Lower leg skin (tissue), 4 donors: ENCODE measurements around the gene SERPINH1. TPM values are rescaled to one million over a fixed set of nuclear protein-coding genes. Genes with fewer than 3 reads are reported as not detected.
A peak's percentile ranks its signal among the peaks of the same experiment; 100 is the strongest.

Source experiments
- DNase-seq, 2 donors: peaks; one replicate each; pipeline ENCODE4 v3.0.0-alpha.2; 2019; ENCODE audit warnings: low spot score in 2 of 2
- H3K4me3 ChIP-seq: fragments of 200-600 bp; sonication (generic); 2 replicates; pipeline ENCODE4 v1.5.1; 2017; ENCODE audit warnings: mild to moderate bottlenecking, low read depth; ENCODE audit not compliant: poor library complexity, severe bottlenecking
- CTCF ChIP-seq, 3 donors: fragments of 450-650 bp; IDR thresholded peaks; one replicate each; pipeline ENCODE4 v1.5.1; 2016; ENCODE audit warnings: antibody characterized with exemption in 3 of 3, mild to moderate bottlenecking in 3 of 3, moderate library complexity in 2 of 3
- POLR2A ChIP-seq, 2 donors: fragments of 450-650 bp; IDR thresholded peaks; one replicate each; pipeline ENCODE4 v1.6.1; 2016 to 2017; ENCODE audit warnings: antibody characterized with exemption in 2 of 2, mild to moderate bottlenecking in 1 of 2, moderate library complexity in 1 of 2
- WGBS, 2 donors: methylation state at CpG; one replicate each; pipeline ENCODE4 v1.1.5; 2018; 5-methylcytosine and 5-hydroxymethylcytosine counted together
- intact Hi-C: fragments of 100-400 bp; cut with DNase I; formaldehyde crosslinking; loops from one replicate; pipeline ENCODE4 v1.15.0; 2023; ENCODE audit warnings: low total_unique reads
- total RNA-seq, 4 donors: library from RNA; depleted of rRNA; stranded (reverse); fragments of >200 nt; gene quantifications; one replicate each; pipeline ENCODE4 v1.1.0, GENCODE V29; 2016

The SERPINH1 gene
- total RNA-seq, 4 donors from 2014 or later: 73.3 to 116 (median 94.3) TPM

DNA sequence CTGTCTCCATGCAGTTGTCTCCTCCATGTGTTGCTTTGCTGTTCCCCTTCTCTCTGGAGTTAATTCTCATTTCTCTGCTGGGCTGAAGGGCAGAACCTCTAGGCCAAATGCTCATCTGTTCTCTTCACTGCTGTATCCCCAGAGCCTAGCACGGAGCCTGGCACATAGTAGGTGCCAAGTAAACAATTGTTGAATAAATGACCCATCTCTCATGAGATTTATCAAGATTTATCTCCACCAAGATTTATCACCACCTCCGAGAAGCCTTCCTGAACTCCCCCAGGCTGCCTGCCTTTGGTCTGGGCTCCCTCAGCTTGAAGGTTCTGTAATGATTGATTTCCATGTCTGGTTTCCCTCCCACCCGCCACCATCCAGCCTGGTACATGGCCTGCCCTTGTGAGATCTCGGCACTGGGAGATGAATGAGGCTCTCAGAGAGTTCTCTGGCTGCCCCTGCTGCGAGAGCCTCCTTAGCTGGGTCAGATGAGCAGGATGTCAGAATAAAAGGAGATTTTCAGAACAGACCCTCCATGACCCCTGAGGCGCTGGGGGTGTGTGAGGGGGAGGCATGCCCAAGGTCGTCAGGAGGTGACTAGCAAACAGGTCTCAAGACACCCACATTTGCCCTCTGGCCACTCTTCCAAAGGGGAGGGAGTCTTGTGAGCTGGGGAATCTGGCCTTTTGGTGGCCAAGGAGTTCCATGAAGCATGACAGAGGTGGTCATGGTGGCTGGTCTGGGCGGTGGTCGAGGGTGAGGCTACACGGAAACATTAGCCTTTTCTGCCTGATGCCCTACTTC, 33.9 kb upstream of the SERPINH1 start:
- intact Hi-C loops: no loop called here
- TF ChIP-seq POLR2A (IDR thresholded peaks at IDR 0.05): no peak
- TF ChIP-seq CTCF (IDR thresholded peaks at IDR 0.05): no peak
- WGBS, 2 donors: 61 to 66% methylated on average over 10 of the region's 10 CpGs

GRCh38 chr11:75530577-75530976, 31.5 kb upstream of the SERPINH1 start:
- WGBS, 2 donors: 57 to 64% methylated on average over 3 of the region's 3 CpGs
- H3K4me3 ChIP-seq: no peak overlapping the region
- TF ChIP-seq POLR2A (IDR thresholded peaks at IDR 0.05) (no peak), CTCF (IDR thresholded peaks at IDR 0.05) (no peak)
- DNase-seq: no peak
- intact Hi-C loops: loop anchor here (5.0 kb wide), 1 partner anchor 143 kb away; no protein-coding TSS in a partner anchor

More for the DNA sequence above, 33.9 kb upstream of the SERPINH1 start:
- no peak overlapping the region for H3K4me3 ChIP-seq
- DNase-seq: no peak

DNA sequence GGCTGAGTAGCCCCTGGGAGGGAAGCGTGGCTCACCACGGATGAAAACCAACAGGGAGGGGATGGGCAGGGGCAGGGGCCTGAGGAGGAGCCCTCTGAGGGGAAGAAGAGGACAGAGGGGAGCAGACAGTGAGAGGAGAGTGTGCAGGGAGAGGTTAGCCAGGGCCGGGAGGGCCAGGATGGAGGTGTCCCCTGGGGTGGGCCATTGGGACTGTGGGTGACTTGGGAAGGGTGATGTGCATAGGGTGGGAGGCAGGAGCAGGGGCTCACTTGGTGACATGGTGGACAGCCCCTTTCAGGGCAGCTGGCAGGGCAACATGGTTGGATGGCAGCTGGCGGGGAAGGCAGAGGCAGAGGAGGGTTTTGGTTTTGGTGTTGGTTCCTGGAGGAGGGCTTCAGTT, 30.7 kb upstream of the SERPINH1 start:
- 70 to 73% methylated on average over 4 of the region's 4 CpGs for WGBS, 2 donors
- no peak overlapping the region for H3K4me3 ChIP-seq
- DNase-seq: no peak
- intact Hi-C loops: loop anchor here (5.0 kb wide), 1 partner anchor 144 kb away; no protein-coding TSS in a partner anchor
- TF ChIP-seq CTCF (IDR thresholded peaks at IDR 0.05): no peak
- no peak for TF ChIP-seq POLR2A (IDR thresholded peaks at IDR 0.05)

- intact Hi-C loops: loop anchor here (2.0 to 5.0 kb wide), 2 partner anchors 88 to 145 kb away; no protein-coding TSS in a partner anchor
- TF ChIP-seq POLR2A (IDR thresholded peaks at IDR 0.05) (no peak), CTCF (IDR thresholded peaks at IDR 0.05) (peak in 1 of 3 donors; percentile 45)
- DNase-seq: peak; percentile 51 to 92
- WGBS, 2 donors: 37 to 41% methylated on average over 7 of the region's 7 CpGs
- H3K4me3 ChIP-seq: no peak overlapping the region
These were observed 29.6 kb upstream of the SERPINH1 start for GRCh38 chr11:75532200-75533048.

DNA sequence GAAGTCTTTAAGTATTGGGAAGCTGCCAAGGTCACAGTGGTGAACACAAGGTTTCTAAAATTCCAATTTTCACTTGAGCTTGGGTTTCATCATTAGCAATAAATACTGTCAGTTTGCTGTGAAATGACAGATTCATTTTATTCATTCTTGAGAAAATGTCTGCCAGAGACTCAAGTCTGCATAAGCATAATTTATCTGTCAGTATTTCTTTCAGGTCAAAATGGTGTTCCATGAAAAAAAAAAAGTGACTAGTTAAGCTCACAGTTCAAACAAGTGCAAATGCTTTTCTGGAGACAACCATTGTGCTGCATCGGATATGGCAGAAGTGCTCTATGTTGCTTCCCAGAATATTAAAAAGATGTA, 28.2 kb upstream of the SERPINH1 start:
- 68% methylated on average over 1 of the region's 1 CpG for WGBS, 2 donors
- intact Hi-C loops: loop anchor here (2.0 to 5.0 kb wide), 2 partner anchors 89 to 147 kb away; no protein-coding TSS in a partner anchor
- TF ChIP-seq POLR2A (IDR thresholded peaks at IDR 0.05) (no peak), CTCF (IDR thresholded peaks at IDR 0.05) (no peak)
- no peak overlapping the region for H3K4me3 ChIP-seq
- no peak for DNase-seq
